ENCODE results near the gene NIBAN1. TPM values are rescaled to one million over a fixed set of nuclear protein-coding genes. Genes with fewer than 3 reads are reported as not detected.
A peak's percentile ranks its signal among the peaks of the same experiment; 100 is the strongest.

NIBAN1 gene
- total RNA-seq, 1 donor from 2014 or later = 0.45 TPM

GRCh38 chr1:184990204-184990603, 15.9 kb upstream of the NIBAN1 start:
- peaks cover 5% of the 10 kb centered on the region for H3K36me3 Mint-ChIP-seq
- no peak overlapping the region for H3K4me3 Mint-ChIP-seq
- no peak for TF ChIP-seq CTCF (IDR thresholded peaks at IDR 0.05; ENCODE audit: unreplicated experiment)
- no peak overlapping the region for H3K27ac Mint-ChIP-seq
- H3K9me3 Mint-ChIP-seq = peaks cover 11% of the 10 kb centered on the region
- no peak for DNase-seq (ENCODE audit: low spot score in 2 of 2, unreplicated experiment in 2 of 2)
- no peaks in the 10 kb centered on the region for H3K27me3 Mint-ChIP-seq (ENCODE audit: low read depth)
- peaks cover 5% of the 10 kb centered on the region for H3K4me1 Mint-ChIP-seq

GRCh38 chr1:184988506-184988905, 14.2 kb upstream of the NIBAN1 start:
- TF ChIP-seq CTCF (IDR thresholded peaks at IDR 0.05; ENCODE audit: unreplicated experiment) = no peak
- Mint-ChIP-seq H3K36me3 (no peaks in the 10 kb centered on the region), H3K27ac (no peak overlapping the region), H3K9me3 (no peaks in the 10 kb centered on the region), H3K27me3 (ENCODE audit: low read depth) (no peaks in the 10 kb centered on the region), H3K4me3 (no peak overlapping the region), H3K4me1 (peaks cover 5% of the 10 kb centered on the region)
- DNase-seq (ENCODE audit: low spot score in 2 of 2, unreplicated experiment in 2 of 2) = no peak

DNA sequence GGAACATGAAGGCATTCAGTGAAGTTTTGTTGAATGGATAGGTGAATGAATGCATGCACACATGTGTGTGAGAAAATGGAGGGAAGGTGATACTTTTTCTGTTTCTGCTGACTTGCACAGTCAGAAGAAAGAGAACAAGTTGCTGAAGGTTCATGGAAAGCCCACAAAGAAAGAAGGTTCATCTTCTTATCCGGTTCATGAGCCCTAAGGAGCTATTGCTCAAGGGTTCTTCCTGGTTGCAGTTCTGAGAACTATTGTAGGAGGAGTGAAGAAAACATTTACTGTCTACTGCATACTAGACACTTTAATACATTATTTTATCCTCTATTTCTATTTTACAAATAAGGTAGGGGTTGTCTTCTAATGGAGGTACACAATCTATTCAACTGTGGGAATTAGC, 13.4 kb upstream of the NIBAN1 start:
- Mint-ChIP-seq H3K27ac (no peak overlapping the region), H3K36me3 (no peaks in the 10 kb centered on the region), H3K4me3 (no peak overlapping the region), H3K4me1 (peaks cover 5% of the 10 kb centered on the region), H3K27me3 (ENCODE audit: low read depth) (no peaks in the 10 kb centered on the region), H3K9me3 (no peaks in the 10 kb centered on the region)
- TF ChIP-seq CTCF (IDR thresholded peaks at IDR 0.05; ENCODE audit: unreplicated experiment) = no peak
- DNase-seq (ENCODE audit: low spot score in 2 of 2, unreplicated experiment in 2 of 2) = no peak

GRCh38 chr1:184986250-184986649, 11.9 kb upstream of the NIBAN1 start:
- no peak for TF ChIP-seq CTCF (IDR thresholded peaks at IDR 0.05; ENCODE audit: unreplicated experiment)
- no peak for DNase-seq (ENCODE audit: low spot score in 2 of 2, unreplicated experiment in 2 of 2)
- no peaks in the 10 kb centered on the region for H3K27me3 Mint-ChIP-seq (ENCODE audit: low read depth)

DNA sequence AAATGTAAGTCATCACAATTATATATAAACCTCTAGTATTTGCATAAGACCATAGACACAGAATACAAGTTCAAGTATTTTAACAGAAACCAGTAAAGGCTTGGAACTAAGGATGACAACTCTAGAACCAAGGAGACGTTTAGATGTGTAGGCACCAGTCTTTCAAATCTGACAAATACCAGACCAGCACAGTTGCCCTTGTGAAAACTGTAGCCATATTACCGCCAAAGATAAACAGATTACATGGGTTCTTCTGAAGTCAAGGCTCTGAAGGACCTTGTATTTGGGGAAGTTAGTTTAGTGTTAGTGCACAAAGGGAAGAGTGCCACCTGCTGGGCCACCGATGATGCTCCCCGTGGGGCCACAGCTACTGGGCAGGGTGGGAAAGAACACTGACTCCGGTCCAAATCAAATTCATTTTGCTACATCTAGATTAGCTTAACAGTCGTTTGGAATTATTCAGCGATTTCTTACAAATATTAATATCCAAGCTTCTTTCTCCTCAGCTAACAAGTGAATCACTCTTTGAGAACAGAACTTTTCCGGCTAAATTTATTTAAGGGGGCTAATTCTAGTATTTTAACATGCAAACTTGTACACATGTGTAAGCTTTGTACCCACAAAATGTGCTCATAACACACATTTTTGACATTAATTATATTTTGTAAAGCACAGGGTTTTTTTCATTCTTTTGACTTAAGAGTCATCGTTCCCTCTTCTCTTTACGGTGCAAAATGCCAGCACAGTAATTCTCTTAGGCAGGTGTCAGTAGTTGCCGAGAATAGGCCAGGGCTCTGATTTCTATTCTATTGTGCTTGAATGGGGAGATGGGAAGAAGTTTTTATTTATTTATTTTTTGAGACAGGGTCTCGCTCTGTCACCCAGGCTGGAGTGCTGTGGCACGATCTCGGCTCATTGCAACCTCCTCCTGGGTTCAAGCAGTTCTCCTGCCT, 8.0 kb upstream of the NIBAN1 start:
- H3K4me3 Mint-ChIP-seq = no peak overlapping the region
- H3K4me1 Mint-ChIP-seq = peaks cover 10% of the 10 kb centered on the region
- no peak overlapping the region for H3K27ac Mint-ChIP-seq
- no peaks in the 10 kb centered on the region for H3K36me3 Mint-ChIP-seq
- TF ChIP-seq CTCF (IDR thresholded peaks at IDR 0.05; ENCODE audit: unreplicated experiment) = peak; percentile 52
- H3K9me3 Mint-ChIP-seq = peaks cover 3% of the 10 kb centered on the region
- peak in 1 of 2 experiments; percentile 48 for DNase-seq (ENCODE audit: low spot score in 2 of 2, unreplicated experiment in 2 of 2)
- H3K27me3 Mint-ChIP-seq (ENCODE audit: low read depth) = peaks cover 3% of the 10 kb centered on the region

More at GRCh38 chr1:184986250-184986649, 11.9 kb upstream of the NIBAN1 start:
- Mint-ChIP-seq H3K9me3 (no peaks in the 10 kb centered on the region), H3K27ac (no peak overlapping the region), H3K36me3 (no peaks in the 10 kb centered on the region), H3K4me3 (no peak overlapping the region), H3K4me1 (peaks cover 16% of the 10 kb centered on the region)

Data from mesothelial cell of epicardium (in vitro differentiated cells).